Neural progenitor cell (in vitro differentiated cells): ENCODE data around the gene MAML3.

Experiments
- EZH2phosphoT487 ChIP-seq: fragments of 200-600 bp; sonication (generic); IDR thresholded peaks from 2 replicates; pipeline ENCODE4 v1.6.1; 2017; ENCODE audit warnings: antibody characterized with exemption
- TF ChIP-seq, protein P1 (sequence below): fragments of 200-600 bp; sonication (generic); IDR thresholded peaks from 2 replicates; pipeline ENCODE4 v1.5.1; 2017; ENCODE audit warnings: antibody characterized with exemption, mild to moderate bottlenecking

DNA sequence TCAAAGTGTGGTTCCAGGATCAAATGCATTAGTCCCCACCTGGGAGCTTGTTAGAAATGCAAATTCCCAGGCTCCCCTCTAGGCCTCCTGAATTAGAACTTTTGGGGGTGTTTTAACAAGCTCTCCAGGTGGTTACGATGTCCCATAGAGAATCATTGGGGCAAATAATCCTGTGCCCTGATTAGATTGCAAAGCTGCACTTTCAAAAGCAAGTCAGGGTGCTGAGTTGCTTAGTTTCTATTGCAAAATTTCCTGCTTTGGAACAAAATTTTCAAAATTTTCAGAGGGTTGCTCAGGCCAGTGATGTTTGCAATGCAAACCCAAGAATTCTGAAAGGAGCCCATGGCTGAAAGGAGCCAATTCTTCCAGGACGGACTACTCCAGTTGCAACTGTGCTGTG lies 417.3 kb downstream of the MAML3 start:
- TF ChIP-seq, protein P1, sequence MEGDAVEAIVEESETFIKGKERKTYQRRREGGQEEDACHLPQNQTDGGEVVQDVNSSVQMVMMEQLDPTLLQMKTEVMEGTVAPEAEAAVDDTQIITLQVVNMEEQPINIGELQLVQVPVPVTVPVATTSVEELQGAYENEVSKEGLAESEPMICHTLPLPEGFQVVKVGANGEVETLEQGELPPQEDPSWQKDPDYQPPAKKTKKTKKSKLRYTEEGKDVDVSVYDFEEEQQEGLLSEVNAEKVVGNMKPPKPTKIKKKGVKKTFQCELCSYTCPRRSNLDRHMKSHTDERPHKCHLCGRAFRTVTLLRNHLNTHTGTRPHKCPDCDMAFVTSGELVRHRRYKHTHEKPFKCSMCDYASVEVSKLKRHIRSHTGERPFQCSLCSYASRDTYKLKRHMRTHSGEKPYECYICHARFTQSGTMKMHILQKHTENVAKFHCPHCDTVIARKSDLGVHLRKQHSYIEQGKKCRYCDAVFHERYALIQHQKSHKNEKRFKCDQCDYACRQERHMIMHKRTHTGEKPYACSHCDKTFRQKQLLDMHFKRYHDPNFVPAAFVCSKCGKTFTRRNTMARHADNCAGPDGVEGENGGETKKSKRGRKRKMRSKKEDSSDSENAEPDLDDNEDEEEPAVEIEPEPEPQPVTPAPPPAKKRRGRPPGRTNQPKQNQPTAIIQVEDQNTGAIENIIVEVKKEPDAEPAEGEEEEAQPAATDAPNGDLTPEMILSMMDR, result no peak
- TF ChIP-seq EZH2phosphoT487, result no peak
